BLaER1 treated with 17β-estradiol and CSF1 and Interleukin-3, amounts not matched to agents 10 nM and 100 nM (cell line): ENCODE measurements around the gene HDHD5.

ENCODE experiments used
- H3K27ac ChIP-seq, 11 experiments: shearing (Covaris generic); formaldehyde crosslinking; 2 replicates each; pipeline ENCODE4 v1.8.1; 2022
- H3K27me3 ChIP-seq, 11 experiments: shearing (Covaris generic); formaldehyde crosslinking; 2 replicates each; pipeline ENCODE4 v1.8.1; 2022
- H3K36me3 ChIP-seq, 11 experiments: shearing (Covaris generic); formaldehyde crosslinking; 2 replicates each; pipeline ENCODE4 v1.8.1; 2022
- H3K4me1 ChIP-seq, 10 experiments: shearing (Covaris generic); formaldehyde crosslinking; 2 replicates each; pipeline ENCODE4 v1.8.1; 2022
- H3K4me2 ChIP-seq, 11 experiments: shearing (Covaris generic); formaldehyde crosslinking; 2 replicates each; pipeline ENCODE4 v1.8.1; 2022
- H3K4me3 ChIP-seq, 10 experiments: shearing (Covaris generic); formaldehyde crosslinking; 2 replicates each; pipeline ENCODE4 v1.8.1; 2022
- H3K9ac ChIP-seq, 11 experiments: shearing (Covaris generic); formaldehyde crosslinking; 2 replicates each; pipeline ENCODE4 v1.8.1; 2022
- H3K9me3 ChIP-seq, 11 experiments: shearing (Covaris generic); formaldehyde crosslinking; replicated peaks in 1 of 11; 2 replicates each; pipeline ENCODE4 v1.8.1; 2022
- H4K20me1 ChIP-seq, 11 experiments: shearing (Covaris generic); formaldehyde crosslinking; 2 replicates each; pipeline ENCODE4 v1.8.1; 2022
- Cebpa-rat ChIP-seq, 11 experiments: shearing (Covaris generic); IDR thresholded peaks; 2 replicates each; pipeline ENCODE4 v1.8.1; 2022

HDHD5 gene

DNA sequence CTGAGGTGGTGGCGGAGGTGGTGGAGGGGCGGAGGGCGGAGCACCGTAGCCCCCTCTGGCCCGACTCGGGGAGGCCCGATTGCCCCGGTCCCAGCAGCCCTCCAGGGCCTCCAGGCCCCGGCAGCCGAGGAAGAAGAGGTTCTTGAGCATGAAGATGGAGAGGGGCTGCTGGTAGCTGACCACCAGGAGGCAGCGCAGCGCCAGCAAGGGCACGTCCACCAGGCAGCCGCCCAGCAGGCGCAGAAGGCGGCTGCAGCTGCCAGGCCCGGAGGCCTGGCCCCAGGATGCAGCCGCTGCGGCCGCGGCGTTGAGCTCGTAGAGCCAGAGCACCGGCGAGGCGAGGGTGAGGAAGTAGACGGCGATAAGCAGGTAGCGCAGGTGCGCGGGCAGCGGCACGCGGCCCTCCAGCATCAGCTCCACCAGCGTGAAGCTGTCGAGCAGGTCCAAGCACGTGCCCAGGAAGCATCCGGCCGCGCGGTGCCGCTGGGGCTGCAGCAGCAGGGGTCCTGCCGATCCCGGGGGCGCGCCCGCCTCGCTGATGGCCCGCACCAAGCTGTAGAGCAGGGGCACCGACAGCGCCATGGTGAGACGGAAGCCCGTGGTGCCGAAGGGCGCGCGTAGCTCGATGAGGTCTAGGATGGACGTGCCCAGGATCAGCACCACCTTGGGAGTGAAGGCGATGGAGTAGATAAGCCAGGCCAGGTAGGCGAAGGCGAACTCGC, 39.4 kb downstream of the HDHD5 start:
- Histone ChIP-seq H3K4me3 (peak overlapping the region; percentile 67 to 96 (median 90); a peak in 19 of 20 replicates), H3K27ac (peak overlapping the region in 9 of 11 experiments; percentile 84 to 99 (median 89); a peak in 18 of 22 replicates), H3K9ac (peak overlapping the region in 10 of 11 experiments; percentile 82 to 92 (median 88); a peak in 20 of 22 replicates), H3K9me3 (no peaks in the 10 kb centered on the region), H3K4me2 (peak overlapping the region; percentile 88 to 100 (median 95)), H4K20me1 (peaks cover 6 to 36% (median 16%) of the 10 kb centered on the region in 11 experiments; a peak in 15 of 22 replicates), H3K36me3 (peaks cover 0 to 23% (median 11%) of the 10 kb centered on the region in 11 experiments; a peak in 13 of 22 replicates), H3K4me1 (peaks cover 64 to 71% (median 67%) of the 10 kb centered on the region in 10 experiments), H3K27me3 (peaks cover 0 to 14% (median 0%) of the 10 kb centered on the region in 11 experiments; a peak in 4 of 22 replicates)
- no peak for TF ChIP-seq Cebpa-rat (IDR thresholded peaks at IDR 0.05)

DNA sequence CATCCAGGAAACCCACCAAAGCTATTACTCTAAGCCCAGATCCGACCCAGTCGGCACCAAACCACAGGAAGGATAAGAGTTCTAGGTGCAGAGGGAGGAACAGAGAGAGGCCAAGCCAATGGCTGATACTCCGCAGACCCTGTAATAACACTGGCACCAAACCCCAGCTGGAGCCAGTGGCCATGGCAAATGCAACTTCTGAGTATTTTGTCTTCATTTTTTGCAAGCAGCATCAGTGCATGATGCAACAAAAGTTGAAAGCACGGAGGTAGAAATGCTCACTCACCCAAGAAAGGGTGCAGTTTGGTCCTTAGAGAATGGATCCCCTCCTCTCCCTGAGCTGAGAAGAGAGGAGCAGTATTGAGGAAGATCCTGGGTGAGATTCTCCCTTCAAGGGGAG, 40.7 kb downstream of the HDHD5 start:
- H3K4me2 ChIP-seq: peak overlapping the region; percentile 88 to 100 (median 95)
- peak overlapping the region; percentile 7 to 96 (median 90); a peak in 18 of 20 replicates for H3K4me3 ChIP-seq
- H3K27ac ChIP-seq: peak overlapping the region in 10 of 11 experiments; percentile 71 to 99 (median 89); a peak in 20 of 22 replicates
- peak overlapping the region; percentile 57 to 92 (median 85); a peak in 21 of 22 replicates for H3K9ac ChIP-seq
- peaks cover 0 to 36% (median 16%) of the 10 kb centered on the region in 11 experiments; a peak in 13 of 22 replicates for H3K36me3 ChIP-seq
- peaks cover 0 to 14% (median 0%) of the 10 kb centered on the region in 11 experiments; a peak in 4 of 22 replicates for H3K27me3 ChIP-seq
- H3K4me1 ChIP-seq: peaks cover 77 to 84% (median 80%) of the 10 kb centered on the region in 10 experiments
- peaks cover 6 to 49% (median 16%) of the 10 kb centered on the region in 11 experiments; a peak in 16 of 22 replicates for H4K20me1 ChIP-seq
- H3K9me3 ChIP-seq: no peaks in the 10 kb centered on the region
- TF ChIP-seq Cebpa-rat (IDR thresholded peaks at IDR 0.05): peak in 1 of 11 experiments; percentile 51; a peak in 1 of 22 replicates

DNA sequence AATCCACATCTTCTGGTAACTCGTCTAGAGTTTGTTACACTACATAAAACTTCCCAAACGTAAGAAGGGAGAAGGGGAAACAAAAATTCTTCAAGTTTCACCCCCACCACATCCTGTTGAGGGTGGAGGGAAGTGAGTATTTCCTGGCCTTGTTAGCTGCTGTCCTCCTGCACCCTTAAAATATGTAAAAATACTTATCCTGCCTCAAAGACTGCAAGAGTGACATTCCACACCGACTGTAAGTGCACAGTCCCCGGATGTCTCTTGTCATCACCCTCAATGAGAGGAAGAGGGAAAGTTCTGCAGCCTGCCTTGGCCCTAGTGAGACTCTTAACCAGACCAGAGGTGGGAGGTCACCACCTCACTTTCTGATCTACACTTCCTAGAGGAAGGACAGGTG, 41.2 kb downstream of the HDHD5 start:
- Histone ChIP-seq H3K4me2 (peak overlapping the region; percentile 88 to 100 (median 95)), H3K9ac (peak overlapping the region; percentile 57 to 92 (median 85); a peak in 21 of 22 replicates), H3K27ac (peak overlapping the region; percentile 71 to 99 (median 89)), H3K27me3 (peaks cover 0 to 14% (median 0%) of the 10 kb centered on the region in 11 experiments; a peak in 4 of 22 replicates), H4K20me1 (peaks cover 6 to 54% (median 16%) of the 10 kb centered on the region in 11 experiments; a peak in 16 of 22 replicates), H3K4me3 (peak overlapping the region; percentile 7 to 96 (median 90); a peak in 18 of 20 replicates), H3K9me3 (no peaks in the 10 kb centered on the region), H3K36me3 (peaks cover 0 to 40% (median 20%) of the 10 kb centered on the region in 11 experiments; a peak in 14 of 22 replicates), H3K4me1 (peaks cover 81 to 89% (median 85%) of the 10 kb centered on the region in 10 experiments)
- no peak for TF ChIP-seq Cebpa-rat (IDR thresholded peaks at IDR 0.05)

DNA sequence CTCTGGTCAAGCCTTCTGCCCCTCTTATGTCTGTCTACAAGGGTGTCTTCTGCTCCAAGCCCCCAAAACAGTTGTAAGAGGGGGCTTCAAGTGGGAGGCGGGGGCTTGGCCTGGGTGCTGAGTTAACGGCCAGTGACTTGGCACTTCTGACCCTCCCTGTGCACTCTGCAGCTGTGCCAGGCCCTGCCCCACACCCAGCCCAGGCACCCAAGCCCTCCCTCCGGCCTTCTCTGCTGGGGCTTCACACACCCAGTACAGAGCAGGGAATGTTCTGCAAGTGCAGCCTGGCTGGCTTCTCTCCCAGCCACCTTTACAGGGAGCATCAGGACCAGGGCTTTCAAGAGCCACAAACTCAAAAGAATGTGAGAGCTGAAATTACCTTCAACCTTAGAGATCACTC, 41.7 kb downstream of the HDHD5 start:
- Histone ChIP-seq H3K9me3 (no peaks in the 10 kb centered on the region), H3K4me1 (peaks cover 86 to 93% (median 89%) of the 10 kb centered on the region in 10 experiments), H3K36me3 (peaks cover 0 to 45% (median 25%) of the 10 kb centered on the region in 11 experiments; a peak in 14 of 22 replicates), H3K27me3 (peaks cover 0 to 14% (median 0%) of the 10 kb centered on the region in 11 experiments; a peak in 4 of 22 replicates), H3K27ac (peak overlapping the region; percentile 71 to 99 (median 89)), H3K9ac (peak overlapping the region; percentile 57 to 92 (median 82); a peak in 21 of 22 replicates), H3K4me3 (peak overlapping the region in 9 of 10 experiments; percentile 38 to 96 (median 90); a peak in 17 of 20 replicates), H4K20me1 (peaks cover 6 to 59% (median 16%) of the 10 kb centered on the region in 11 experiments; a peak in 16 of 22 replicates), H3K4me2 (peak overlapping the region; percentile 88 to 100 (median 95))
- TF ChIP-seq Cebpa-rat (IDR thresholded peaks at IDR 0.05): no peak

DNA sequence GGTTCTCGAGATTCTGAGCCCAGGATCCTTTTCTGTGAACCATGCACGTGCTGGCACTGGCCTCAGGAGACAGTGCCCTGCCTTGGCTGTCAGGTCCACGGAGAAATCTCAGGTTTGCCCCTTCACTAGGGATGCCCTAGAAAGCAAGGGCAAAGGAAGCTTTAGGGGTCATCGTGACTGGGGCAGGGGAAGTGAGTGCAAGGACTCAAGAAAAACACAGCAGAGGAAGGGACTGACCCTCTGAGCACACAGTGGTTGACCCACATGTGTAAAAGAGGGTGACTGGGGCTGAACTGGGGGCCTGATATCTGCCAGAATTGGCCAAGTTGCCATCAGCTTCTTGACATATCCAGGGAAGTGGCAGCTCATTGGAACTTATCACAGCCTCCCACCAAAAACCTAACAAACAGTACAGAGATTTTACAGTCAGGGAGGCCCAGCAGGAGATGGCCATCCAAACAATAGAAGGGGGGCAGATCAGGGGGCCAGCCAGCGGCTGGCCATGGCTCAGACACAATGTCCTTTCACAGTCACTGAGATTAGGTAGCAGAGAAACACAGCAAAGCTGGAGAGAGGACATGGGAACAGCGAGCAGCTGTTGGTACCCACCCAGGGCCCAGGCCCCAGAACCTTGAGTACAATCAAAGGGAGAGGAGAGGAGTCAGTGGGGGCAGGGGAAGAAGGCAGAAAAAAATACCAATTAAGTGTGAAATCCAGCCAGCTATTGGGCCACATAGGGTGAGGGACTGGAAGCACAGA, 42.3 kb downstream of the HDHD5 start:
- TF ChIP-seq Cebpa-rat (IDR thresholded peaks at IDR 0.05): no peak
- H3K27ac ChIP-seq: peak overlapping the region; percentile 71 to 99 (median 89)
- no peaks in the 10 kb centered on the region for H3K9me3 ChIP-seq
- peak overlapping the region; percentile 57 to 92 (median 82) for H3K9ac ChIP-seq
- H3K4me3 ChIP-seq: peak overlapping the region in 8 of 10 experiments; percentile 82 to 96 (median 91); a peak in 14 of 20 replicates
- H3K36me3 ChIP-seq: peaks cover 0 to 51% (median 31%) of the 10 kb centered on the region in 11 experiments; a peak in 15 of 22 replicates
- peaks cover 0 to 10% (median 0%) of the 10 kb centered on the region in 11 experiments; a peak in 4 of 22 replicates for H3K27me3 ChIP-seq
- H4K20me1 ChIP-seq: peaks cover 6 to 63% (median 16%) of the 10 kb centered on the region in 11 experiments; a peak in 16 of 22 replicates
- peak overlapping the region; percentile 88 to 100 (median 95) for H3K4me2 ChIP-seq
- peaks cover 88 to 93% (median 90%) of the 10 kb centered on the region in 10 experiments for H3K4me1 ChIP-seq

DNA sequence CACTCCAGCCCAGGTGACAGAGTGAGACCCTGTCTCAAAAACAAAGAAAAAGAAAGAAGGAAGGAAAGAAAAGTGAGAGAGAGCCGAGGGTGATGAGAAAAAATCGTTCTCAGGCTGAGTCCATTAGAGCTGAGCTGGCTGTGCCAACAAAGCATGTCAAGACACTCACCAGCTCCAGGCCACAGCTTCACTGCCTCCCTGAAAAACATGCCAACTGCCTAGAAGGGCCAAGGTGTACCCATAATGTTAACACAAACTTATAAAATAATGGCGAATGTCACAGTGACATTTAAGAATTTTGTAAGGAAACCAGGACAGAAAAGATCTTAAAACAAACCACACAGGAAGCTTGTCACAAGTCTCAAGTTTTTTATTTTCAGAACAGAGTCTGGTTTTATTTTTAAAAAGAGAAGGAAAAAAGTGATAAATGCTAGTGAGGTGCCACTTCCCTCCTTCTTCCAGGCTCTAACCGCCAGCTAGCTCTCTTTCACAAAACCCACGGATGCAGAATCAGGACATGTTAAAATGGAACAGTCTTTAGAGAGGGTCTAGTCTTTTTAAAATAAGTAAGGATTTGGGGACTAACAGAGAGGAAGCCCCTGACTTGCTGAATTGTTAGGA, 43.0 kb downstream of the HDHD5 start:
- TF ChIP-seq Cebpa-rat (IDR thresholded peaks at IDR 0.05): no peak
- Histone ChIP-seq H3K36me3 (peaks cover 0 to 58% (median 38%) of the 10 kb centered on the region in 11 experiments; a peak in 16 of 22 replicates), H3K4me2 (peak overlapping the region; percentile 88 to 100 (median 95)), H3K4me3 (peak overlapping the region in 7 of 10 experiments; percentile 6 to 96 (median 92); a peak in 9 of 20 replicates), H3K9ac (peak overlapping the region; percentile 57 to 92 (median 82)), H3K27me3 (peaks cover 0 to 5% (median 0%) of the 10 kb centered on the region in 11 experiments; a peak in 1 of 22 replicates), H3K9me3 (no peaks in the 10 kb centered on the region), H3K27ac (peak overlapping the region; percentile 71 to 99 (median 89)), H4K20me1 (peaks cover 6 to 66% (median 16%) of the 10 kb centered on the region in 11 experiments; a peak in 16 of 22 replicates), H3K4me1 (peaks cover 89 to 95% (median 92%) of the 10 kb centered on the region in 10 experiments)

DNA sequence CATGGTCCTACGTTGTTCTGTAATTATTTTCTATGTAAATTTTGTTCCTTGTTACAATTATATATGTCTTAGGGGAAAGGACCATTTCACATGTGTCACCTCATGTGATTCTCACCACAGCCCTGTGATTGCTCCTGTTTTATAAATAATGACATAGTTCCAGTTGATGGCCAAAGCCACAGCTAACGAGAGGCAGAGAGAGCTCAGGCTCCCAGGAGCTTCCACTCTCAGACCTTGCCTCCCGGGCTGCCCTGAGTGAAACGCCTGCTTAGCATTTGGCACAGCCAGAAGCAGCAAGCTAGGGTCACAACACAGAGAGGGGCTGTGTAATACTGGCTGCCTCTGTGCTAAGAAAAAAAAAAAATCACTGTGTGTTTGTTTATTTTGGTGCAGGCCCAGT, 43.8 kb downstream of the HDHD5 start:
- peak overlapping the region in 4 of 10 experiments; percentile 3 to 82 (median 15); a peak in 3 of 20 replicates for H3K4me3 ChIP-seq
- no peak for TF ChIP-seq Cebpa-rat (IDR thresholded peaks at IDR 0.05)
- peaks cover 6 to 63% (median 11%) of the 10 kb centered on the region in 11 experiments; a peak in 16 of 22 replicates for H4K20me1 ChIP-seq
- H3K36me3 ChIP-seq: peaks cover 5 to 67% (median 47%) of the 10 kb centered on the region in 11 experiments
- peaks cover 85 to 100% (median 100%) of the 10 kb centered on the region in 10 experiments for H3K4me1 ChIP-seq
- H3K9me3 ChIP-seq: no peaks in the 10 kb centered on the region
- H3K27ac ChIP-seq: peak overlapping the region; percentile 71 to 99 (median 89); a peak in 21 of 22 replicates
- peak overlapping the region in 10 of 11 experiments; percentile 57 to 92 (median 84); a peak in 18 of 22 replicates for H3K9ac ChIP-seq
- H3K4me2 ChIP-seq: peak overlapping the region; percentile 88 to 100 (median 95)
- H3K27me3 ChIP-seq: no peaks in the 10 kb centered on the region
